GM23338 (cell line): ENCODE data around the gene ZNF217. TPM values are rescaled to one million over a fixed set of nuclear protein-coding genes. Genes with fewer than 3 reads are reported as not detected.

Experiments
- ATAC-seq: fragments of 200-7000 bp; cut with Tn5 transposase; 3 replicates; pipeline ENCODE4 v1.9.1; 2020
- DNase-seq: peaks from one replicate; pipeline ENCODE4 v3.0.0-alpha.2; 2015; ENCODE audit warnings: low spot score
- H2AFZ ChIP-seq: fragments of 200-600 bp; sonication (generic); 2 replicates; pipeline ENCODE4 v1.8.0; 2016; ENCODE audit warnings: antibody characterized with exemption, mild to moderate bottlenecking, moderate library complexity
- H3F3A ChIP-seq: fragments of 200-600 bp; sonication (generic); replicated peaks from 2 replicates; pipeline ENCODE4 v1.8.0; 2017; ENCODE audit warnings: antibody characterized with exemption, mixed run types, low read depth
- H3K27ac ChIP-seq: fragments of 200-600 bp; sonication (generic); 2 replicates; pipeline ENCODE4 v1.6.1; 2016; ENCODE audit warnings: low read depth
- H3K27me3 ChIP-seq: fragments of 200-600 bp; sonication (generic); 2 replicates; pipeline ENCODE4 v1.8.0; 2016; ENCODE audit warnings: mild to moderate bottlenecking, mixed run types, moderate library complexity; ENCODE audit not compliant: insufficient read depth
- H3K36me3 ChIP-seq: fragments of 200-600 bp; sonication (generic); 2 replicates; pipeline ENCODE4 v1.8.0; 2016; ENCODE audit warnings: mild to moderate bottlenecking; ENCODE audit not compliant: insufficient read depth
- H3K4me1 ChIP-seq: fragments of 200-600 bp; sonication (generic); 2 replicates; pipeline ENCODE4 v1.8.0; 2016; ENCODE audit warnings: mild to moderate bottlenecking, moderate library complexity; ENCODE audit not compliant: insufficient read depth
- H3K4me2 ChIP-seq: fragments of 200-600 bp; sonication (generic); 2 replicates; pipeline ENCODE4 v1.7.1; 2017; ENCODE audit warnings: mixed run types
- H3K4me3 ChIP-seq: fragments of 200-600 bp; sonication (generic); 2 replicates; pipeline ENCODE4 v1.6.1; 2016; ENCODE audit warnings: mixed run types
- H3K79me2 ChIP-seq: fragments of 200-600 bp; sonication (generic); replicated peaks from 2 replicates; pipeline ENCODE4 v1.8.0; 2017; ENCODE audit warnings: mild to moderate bottlenecking; ENCODE audit not compliant: insufficient read depth
- H3K9me2 ChIP-seq: fragments of 200-600 bp; sonication (generic); 2 replicates; pipeline ENCODE4 v1.8.0; 2017; ENCODE audit not compliant: insufficient read depth
- H4K20me1 ChIP-seq: fragments of 200-600 bp; sonication (generic); replicated peaks from 2 replicates; pipeline ENCODE4 v1.8.0; 2017; ENCODE audit warnings: mild to moderate bottlenecking; ENCODE audit not compliant: insufficient read depth
- H3K27ac Mint-ChIP-seq: 2 replicates; pipeline ENCODE4 v1.8.0; 2020; ENCODE audit warnings: inconsistent platforms, mild to moderate bottlenecking, moderate library complexity, mixed read lengths
- H3K27me3 Mint-ChIP-seq: 3 replicates; pipeline ENCODE4 v1.8.0; 2022; ENCODE audit warnings: low read depth, mild to moderate bottlenecking, moderate library complexity, mixed read lengths, inconsistent platforms; ENCODE audit not compliant: insufficient read depth, poor library complexity
- H3K36me3 Mint-ChIP-seq: 3 replicates; pipeline ENCODE4 v1.8.0; 2021; ENCODE audit warnings: low read depth, mild to moderate bottlenecking, inconsistent platforms, moderate library complexity, mixed read lengths
- H3K4me1 Mint-ChIP-seq: 3 replicates; pipeline ENCODE4 v1.8.0; 2020; ENCODE audit warnings: mild to moderate bottlenecking, inconsistent platforms, mixed read lengths
- H3K4me3 Mint-ChIP-seq: 3 replicates; pipeline ENCODE4 v1.8.0; 2021; ENCODE audit warnings: moderate library complexity, mild to moderate bottlenecking, inconsistent platforms, mixed read lengths
- H3K9me3 Mint-ChIP-seq: 3 replicates; pipeline ENCODE4 v1.8.0; 2020; ENCODE audit warnings: moderate library complexity, mild to moderate bottlenecking, inconsistent platforms, mixed read lengths
- CREB1 ChIP-seq: fragments of 250-450 bp; sonication (Bioruptor Pico); IDR thresholded peaks from 2 replicates; pipeline ENCODE4 v1.5.0; 2020; ENCODE audit warnings: low read depth, mild to moderate bottlenecking, moderate library complexity
- CTCF ChIP-seq, 2 experiments: fragments of 200-600 bp in 1 of 2; sonication (generic) in 1 of 2; conservative IDR thresholded peaks; 2 replicates each; pipeline versions ENCODE4 v1.5.1 to v1.6.1; 2016 to 2017; ENCODE audit warnings: antibody characterized with exemption in 2 of 2, low read depth in 2 of 2, mild to moderate bottlenecking in 2 of 2, moderate library complexity in 1 of 2
- ETS1 ChIP-seq: IDR thresholded peaks from 2 replicates; pipeline ENCODE4 v1.6.1; 2016; ENCODE audit warnings: antibody characterized with exemption
- EZH2 ChIP-seq: fragments of 200-600 bp; sonication (generic); IDR thresholded peaks from one replicate; pipeline ENCODE4 v1.8.0; 2017; ENCODE audit warnings: antibody characterized with exemption, mild to moderate bottlenecking, low read depth; ENCODE audit not compliant: unreplicated experiment
- EZH2phosphoT487 ChIP-seq: fragments of 200-600 bp; sonication (generic); IDR thresholded peaks from one replicate; pipeline ENCODE4 v1.8.1; 2018; ENCODE audit warnings: antibody characterized with exemption; ENCODE audit not compliant: unreplicated experiment
- JUNB ChIP-seq: IDR thresholded peaks from one replicate; pipeline ENCODE4 v1.6.1; 2016; ENCODE audit warnings: antibody characterized with exemption; ENCODE audit not compliant: unreplicated experiment
- POLR2AphosphoS5 ChIP-seq: IDR thresholded peaks from 2 replicates; pipeline ENCODE4 v1.6.1; 2016; ENCODE audit warnings: antibody characterized with exemption, low read depth
- REST ChIP-seq: IDR thresholded peaks from one replicate; pipeline ENCODE4 v1.6.1; 2018; ENCODE audit warnings: antibody characterized with exemption; ENCODE audit not compliant: unreplicated experiment
- STAT1 ChIP-seq: IDR thresholded peaks from one replicate; pipeline ENCODE4 v1.6.1; 2016; ENCODE audit warnings: antibody characterized with exemption; ENCODE audit not compliant: unreplicated experiment
- ZNF114 ChIP-seq: fragments of 250-450 bp; sonication (Bioruptor Pico); IDR thresholded peaks from 2 replicates; pipeline ENCODE4 v1.5.0; 2020; ENCODE audit warnings: mild to moderate bottlenecking, moderate library complexity
- ZNF331 ChIP-seq: fragments of 250-450 bp; sonication (Bioruptor Pico); IDR thresholded peaks from 2 replicates; pipeline ENCODE4 v1.5.0; 2020; ENCODE audit warnings: low read depth, mild to moderate bottlenecking, moderate library complexity
- polyA plus RNA-seq: library from polyadenylated mRNA; unstranded; fragments of >200 nt; fragmentation: Nextera tagmentation; extraction: Ambion mirVana; gene quantifications from 2 replicates; pipeline ENCODE4 v1.2.1, GENCODE V29; 2016
- total RNA-seq: library from RNA; depleted of rRNA; stranded (reverse); fragments of >200 nt; shearing (Covaris generic); gene quantifications from 2 replicates; pipeline ENCODE4 v1.2.3, GENCODE V29; 2014

Gene ZNF217
- total and polyA plus RNA-seq, 2 experiments from 2014 or later: 32.8 to 78.0 TPM

GRCh38 chr20:53639647-53640440, 46.2 kb upstream of the ZNF217 start:
- Histone ChIP-seq H3F3A (0 out of 2 replicates have a peak, but pooled peaks cover 3% of the 10 kb centered on the region), H3K27me3 (no peaks in the 10 kb centered on the region), H4K20me1 (no peaks in the 10 kb centered on the region), H3K79me2 (no peaks in the 10 kb centered on the region), H3K4me3 (no peak overlapping the region), H3K4me1 (peaks cover 14% of the 10 kb centered on the region; the same call in 1 of the 2 replicates), H3K27ac (no peak overlapping the region), H2AFZ (no peak overlapping the region), H3K36me3 (no peaks in the 10 kb centered on the region), H3K9me2 (no peaks in the 10 kb centered on the region), H3K4me2 (no peak overlapping the region)
- DNase-seq (no peak), ATAC-seq (no peak)
- TF ChIP-seq CREB1 (CRISPR knock-in tag) (no peak), ETS1 (no peak), POLR2AphosphoS5 (no peak), EZH2phosphoT487 (no peak), ZNF331 (CRISPR knock-in tag) (no peak), CTCF (conservative IDR thresholded peaks at IDR 0.05; ENCODE audit: low read depth in 2 of 2) (no peak), JUNB (no peak), STAT1 (no peak), EZH2 (no peak), ZNF114 (CRISPR knock-in tag) (no peak), REST (no peak)
- Mint-ChIP-seq H3K9me3 (no peaks in the 10 kb centered on the region), H3K4me3 (no peak overlapping the region), H3K36me3 (no peaks in the 10 kb centered on the region), H3K4me1 (peaks cover 12% of the 10 kb centered on the region), H3K27ac (no peak overlapping the region), H3K27me3 (peaks cover 6% of the 10 kb centered on the region)
